GM21381 (cell line): ENCODE measurements around the gene ENPP1.

Source experiments
- ATAC-seq: cut with Tn5 transposase; IDR thresholded peaks from one replicate; pipeline ENCODE4 v1.9.1; 2021; ENCODE audit warnings: mild to moderate bottlenecking, moderate library complexity; ENCODE audit not compliant: unreplicated experiment

Gene ENPP1

GRCh38 chr6:131807644-131808459 is at the start of gene ENPP1:
Gene ENPP1, plus strand, starts transcription at chr6:131808020. Its CDS starts 16 bp downstream, at chr6:131808036.
- peak; percentile 71 for ATAC-seq

GRCh38 chr6:131758920-131759319 is 48.9 kb upstream of the ENPP1 start:
- ATAC-seq: no peak

- no peak for ATAC-seq
These were observed 46.6 kb upstream of the ENPP1 start for GRCh38 chr6:131761060-131761761.

GRCh38 chr6:131761762-131762067 is 46.1 kb upstream of the ENPP1 start:
- no peak for ATAC-seq

- no peak for ATAC-seq
These were observed 44.8 kb upstream of the ENPP1 start for GRCh38 chr6:131762984-131763383.

- no peak for ATAC-seq
These were observed 44.1 kb upstream of the ENPP1 start for GRCh38 chr6:131763749-131764148.

GRCh38 chr6:131764350-131764749 is 43.5 kb upstream of the ENPP1 start:
- ATAC-seq: no peak

GRCh38 chr6:131765081-131765803 is 42.6 kb upstream of the ENPP1 start:
- ATAC-seq: no peak

- ATAC-seq: no peak
These were observed 42.0 kb upstream of the ENPP1 start for GRCh38 chr6:131765804-131766135.

- ATAC-seq: no peak
These were observed 41.2 kb upstream of the ENPP1 start for GRCh38 chr6:131766631-131767030.

- ATAC-seq: no peak
These were observed 38.9 kb upstream of the ENPP1 start for GRCh38 chr6:131768964-131769363.

- no peak for ATAC-seq
These were observed 38.3 kb upstream of the ENPP1 start for GRCh38 chr6:131769385-131770141.

GRCh38 chr6:131770776-131771175 is 37.0 kb upstream of the ENPP1 start:
- ATAC-seq: no peak

- no peak for ATAC-seq
These were observed 34.4 kb upstream of the ENPP1 start for GRCh38 chr6:131773284-131773950.

GRCh38 chr6:131775886-131776285 is 31.9 kb upstream of the ENPP1 start:
- no peak for ATAC-seq

GRCh38 chr6:131776985-131777384 is 30.8 kb upstream of the ENPP1 start:
- no peak for ATAC-seq

GRCh38 chr6:131778169-131778568 is 29.7 kb upstream of the ENPP1 start:
- ATAC-seq: no peak

- ATAC-seq: no peak
These were observed 28.5 kb upstream of the ENPP1 start for GRCh38 chr6:131779304-131779703.

GRCh38 chr6:131780600-131780999 is 27.2 kb upstream of the ENPP1 start:
- ATAC-seq: no peak

- no peak for ATAC-seq
These were observed 26.1 kb upstream of the ENPP1 start for GRCh38 chr6:131781687-131782086.

GRCh38 chr6:131782764-131783163 is 25.1 kb upstream of the ENPP1 start:
- ATAC-seq: no peak
